NCI-H82 treated with DMSO at 0.1 percent for 48 hours (cell line): Measurements from ENCODE around the gene CREB3.

Experiments
- DNase-seq: peaks from one replicate; lab custom pipeline; 2025; ENCODE audit not compliant: unreplicated experiment; lab: John Stamatoyannopoulos, UW

CREB3 gene

GRCh38 chr9:35700942-35701341 lies 31.5 kb upstream of the CREB3 start:
- no peak for DNase-seq

DNA sequence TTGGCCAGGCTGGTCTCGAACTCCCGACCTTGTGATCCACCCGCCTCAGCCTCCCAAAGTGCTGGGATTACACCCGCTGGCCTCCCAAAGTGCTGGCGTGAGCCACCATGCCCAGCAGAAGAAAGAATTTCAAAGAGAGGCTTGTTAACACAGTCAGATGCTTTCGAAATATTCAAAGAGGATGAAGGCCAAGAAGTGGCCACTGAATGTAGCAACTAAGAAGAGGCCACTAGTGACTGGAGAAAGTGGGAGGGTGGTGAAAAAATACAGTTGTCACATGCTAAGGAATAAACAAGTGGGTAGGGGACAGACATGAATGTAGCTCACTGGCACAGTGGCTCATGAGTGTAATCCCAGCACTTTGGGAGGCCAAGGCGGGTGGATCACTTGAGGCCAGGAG lies 29.8 kb upstream of the CREB3 start:
- no peak for DNase-seq

- no peak for DNase-seq
Observed at GRCh38 chr9:35703906-35704672, 28.4 kb upstream of the CREB3 start.

DNA sequence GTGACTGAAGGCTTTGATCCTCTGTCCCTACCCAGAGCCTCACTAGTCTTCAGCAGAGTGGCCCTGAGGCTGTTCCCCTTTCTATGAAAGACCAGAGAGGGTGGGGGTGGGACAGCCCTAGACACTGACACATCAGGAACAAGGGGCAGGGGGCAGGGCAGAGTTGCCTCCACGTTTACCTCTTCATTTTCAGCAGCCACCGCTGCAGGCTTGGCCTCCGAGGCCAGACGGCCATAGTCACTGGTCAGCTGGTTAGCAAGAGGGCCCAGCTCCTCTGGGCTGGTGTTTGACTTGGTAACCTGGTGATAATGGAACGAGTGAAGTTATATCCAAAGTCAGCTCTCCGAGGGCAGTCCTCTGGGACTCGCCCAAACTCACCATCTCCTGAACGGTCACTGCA lies 27.1 kb upstream of the CREB3 start:
- DNase-seq, result no peak

GRCh38 chr9:35705836-35706430 lies 26.5 kb upstream of the CREB3 start:
- DNase-seq, result no peak

DNA sequence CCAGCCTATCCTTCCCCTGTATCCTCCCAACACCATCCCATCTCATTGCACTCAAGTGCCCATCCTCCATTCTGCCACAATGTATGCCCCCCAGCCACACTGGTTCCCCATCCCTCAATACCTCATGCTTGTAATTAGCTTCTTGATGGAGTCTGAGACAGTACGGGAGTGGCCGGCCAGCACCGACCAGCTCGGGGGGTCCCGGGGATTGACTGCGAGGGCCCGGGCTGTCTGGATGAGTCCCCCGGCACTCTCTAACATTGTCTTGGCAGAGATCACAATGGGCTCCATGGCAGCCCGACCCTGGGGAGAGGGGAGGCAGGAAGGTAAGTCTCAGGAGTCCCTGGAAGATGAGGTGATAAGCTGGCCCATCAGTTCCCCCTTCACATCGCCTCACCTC lies 25.5 kb upstream of the CREB3 start:
- DNase-seq, result no peak

DNA sequence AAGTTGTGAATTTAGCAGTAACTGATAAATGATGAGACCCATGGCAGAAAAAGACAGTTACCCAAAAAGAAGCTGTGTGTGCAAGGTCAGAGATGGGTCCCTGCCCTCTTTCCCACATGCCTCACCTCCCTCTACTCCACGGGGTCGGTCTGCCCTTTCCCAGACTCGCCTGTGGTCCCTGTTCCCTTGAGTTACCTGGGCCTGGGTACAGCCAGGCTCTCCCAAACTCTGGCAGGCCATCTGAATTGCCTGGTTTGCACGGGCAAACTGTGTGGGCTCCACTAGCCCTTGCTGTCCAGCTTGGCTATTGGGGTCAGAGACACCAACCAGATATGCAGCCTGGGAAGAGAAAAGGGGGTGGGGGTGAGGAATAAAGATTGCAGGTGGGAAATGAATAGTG lies 24.3 kb upstream of the CREB3 start:
- no peak for DNase-seq

DNA sequence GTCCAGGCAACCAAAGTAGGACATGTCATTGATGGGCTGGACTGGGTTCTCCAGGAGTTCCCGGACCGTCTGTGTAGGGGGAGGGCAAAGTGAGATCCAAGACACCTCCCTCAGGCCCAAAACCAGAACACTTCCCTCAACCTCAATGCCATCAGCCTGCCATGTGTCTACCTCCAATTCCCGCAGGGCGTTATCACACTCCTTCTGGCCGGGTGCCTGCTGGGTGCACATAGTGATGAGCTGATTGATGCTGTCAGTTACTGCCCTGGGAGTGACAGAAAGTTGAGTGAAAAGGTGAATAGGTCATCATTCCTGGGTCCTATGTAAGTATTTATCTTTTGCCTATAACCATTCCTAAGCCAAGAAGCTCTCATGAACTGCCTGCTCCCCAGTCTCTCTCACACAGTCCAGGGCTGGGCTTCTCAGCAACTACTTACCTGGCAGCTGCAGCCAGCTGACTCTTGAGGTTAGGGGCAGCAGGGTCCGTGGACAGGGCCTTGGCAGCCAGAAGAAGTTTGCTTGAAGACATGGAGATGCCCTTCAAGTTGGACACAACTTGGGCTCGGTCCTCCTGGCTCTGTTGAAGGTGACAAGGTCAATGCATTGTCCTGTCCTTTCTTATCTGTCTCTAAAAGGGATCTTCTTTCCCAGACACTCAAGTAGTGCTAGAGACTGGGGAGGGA lies 21.5 kb upstream of the CREB3 start:
- DNase-seq, result no peak

DNA sequence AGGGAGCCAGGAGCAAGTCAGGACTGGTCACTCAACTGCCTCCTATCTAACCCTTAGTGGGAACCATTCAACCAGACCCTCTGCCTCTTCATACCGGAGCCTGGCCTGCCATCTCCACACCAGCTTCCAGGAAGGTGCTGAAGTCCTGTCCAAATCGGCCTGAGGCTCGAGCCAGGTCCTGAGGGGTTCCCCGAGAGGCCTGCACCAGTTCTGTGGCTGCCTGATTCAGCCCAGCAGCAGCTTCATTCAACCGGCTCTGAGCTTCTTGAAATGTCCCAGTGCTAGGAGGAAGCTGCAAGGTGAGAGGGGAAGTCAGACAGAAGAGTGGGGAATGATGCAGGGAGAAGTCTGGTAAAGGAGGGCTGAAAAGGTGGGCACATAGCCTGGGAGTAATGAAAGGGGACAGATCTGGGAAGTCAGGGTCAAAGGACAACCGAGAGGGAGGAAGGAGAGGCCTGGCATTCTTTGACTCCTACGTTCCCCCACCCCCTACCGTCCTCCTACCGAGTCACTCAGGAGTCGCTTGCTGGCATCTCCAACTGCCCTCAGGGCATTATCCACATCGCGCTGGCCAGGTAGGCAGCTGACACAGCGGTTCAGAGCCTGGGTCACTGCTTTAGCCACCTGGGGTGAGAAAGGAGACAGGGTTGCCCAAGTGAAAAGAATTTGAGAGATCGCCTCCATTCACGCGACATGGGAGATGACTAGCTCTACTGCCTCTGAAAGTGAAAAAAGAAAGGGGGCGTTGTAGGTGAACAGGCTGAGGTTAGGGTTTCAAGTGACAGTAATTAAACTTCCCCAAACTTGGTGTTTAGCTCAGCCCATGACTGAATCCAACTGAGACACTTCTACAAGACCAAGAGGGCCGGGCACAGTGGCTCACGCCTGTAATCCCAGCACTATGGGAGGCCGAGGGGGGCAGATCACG lies 20.7 kb upstream of the CREB3 start:
- DNase-seq, result no peak

DNA sequence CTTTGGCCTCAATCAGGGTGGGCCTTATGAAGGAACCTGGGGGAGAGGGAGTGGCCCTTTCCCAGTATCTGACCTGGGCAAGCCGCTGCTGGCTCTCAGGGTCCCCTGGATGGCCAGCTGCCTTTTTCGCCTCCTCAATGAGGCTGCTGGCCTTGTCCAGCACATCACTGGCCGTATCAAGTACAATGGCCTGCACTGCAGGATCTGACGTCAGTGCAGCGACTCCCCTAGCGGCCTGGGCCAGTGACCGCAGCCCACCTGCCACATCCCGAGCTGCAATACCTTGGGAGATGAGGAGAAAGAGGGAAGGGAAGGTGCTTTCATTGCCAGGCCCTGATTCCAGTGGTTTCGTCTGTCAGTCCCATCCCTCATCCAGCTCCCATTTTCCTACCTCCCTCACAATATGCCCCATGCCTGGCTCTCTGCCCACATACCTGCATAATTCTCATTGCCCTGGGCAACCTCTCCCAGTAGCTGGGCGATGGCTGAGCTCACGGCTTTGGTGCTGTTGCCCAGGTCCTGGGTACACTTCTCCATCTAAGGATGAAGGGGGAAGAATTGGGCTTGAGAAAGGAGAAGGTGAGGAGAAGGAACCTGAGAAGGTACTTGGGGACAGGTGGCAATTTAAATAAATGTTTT lies 19.6 kb upstream of the CREB3 start:
- no peak for DNase-seq

- DNase-seq, result no peak
Observed at GRCh38 chr9:35713578-35713977, 18.9 kb upstream of the CREB3 start.

- DNase-seq, result no peak
Observed at GRCh38 chr9:35714123-35714522, 18.3 kb upstream of the CREB3 start.

- no peak for DNase-seq
Observed at GRCh38 chr9:35714579-35715252, 17.8 kb upstream of the CREB3 start.

DNA sequence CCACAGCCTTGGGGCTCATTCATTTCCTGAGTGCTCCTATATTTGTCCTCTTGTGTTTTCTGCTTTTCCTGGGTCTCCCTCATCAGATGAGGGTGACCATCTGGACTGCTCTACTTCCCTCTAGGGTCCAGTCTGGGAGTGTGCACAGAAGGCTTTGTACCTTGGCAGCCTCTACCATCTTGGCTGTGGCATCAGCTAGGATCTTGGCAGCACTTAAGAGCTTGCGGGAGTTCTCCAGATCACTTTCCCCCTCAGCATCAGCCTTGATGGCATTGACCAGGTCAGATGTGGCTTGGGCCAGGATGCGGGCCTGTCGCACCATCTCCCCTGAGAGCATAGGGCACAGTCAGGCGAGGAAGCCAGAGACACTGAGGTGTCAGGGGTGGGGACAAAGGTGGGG lies 16.2 kb upstream of the CREB3 start:
- DNase-seq, result no peak

GRCh38 chr9:35717132-35717870 lies 15.2 kb upstream of the CREB3 start:
- no peak for DNase-seq

GRCh38 chr9:35718721-35719511 lies 13.6 kb upstream of the CREB3 start:
- no peak for DNase-seq

DNA sequence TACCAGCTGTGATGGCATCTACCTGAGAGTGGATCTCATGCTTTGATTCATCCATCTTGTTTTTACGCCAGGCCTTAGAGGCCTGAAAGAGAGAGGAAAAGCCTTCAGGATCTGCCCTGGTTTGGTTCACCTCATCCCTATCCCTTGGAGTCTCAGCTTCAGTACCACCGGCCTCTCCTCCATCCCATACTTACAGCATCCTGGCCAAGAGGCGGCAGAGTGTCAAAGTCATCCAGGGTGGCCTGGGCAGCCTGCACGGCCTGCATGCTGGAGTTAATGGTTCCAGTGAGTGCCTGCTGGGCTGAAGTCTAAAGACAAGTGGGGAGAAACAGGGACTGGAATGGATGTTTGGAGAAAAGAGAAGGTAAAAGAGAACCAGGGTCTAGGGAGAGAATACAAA lies 12.9 kb upstream of the CREB3 start:
- no peak for DNase-seq

DNA sequence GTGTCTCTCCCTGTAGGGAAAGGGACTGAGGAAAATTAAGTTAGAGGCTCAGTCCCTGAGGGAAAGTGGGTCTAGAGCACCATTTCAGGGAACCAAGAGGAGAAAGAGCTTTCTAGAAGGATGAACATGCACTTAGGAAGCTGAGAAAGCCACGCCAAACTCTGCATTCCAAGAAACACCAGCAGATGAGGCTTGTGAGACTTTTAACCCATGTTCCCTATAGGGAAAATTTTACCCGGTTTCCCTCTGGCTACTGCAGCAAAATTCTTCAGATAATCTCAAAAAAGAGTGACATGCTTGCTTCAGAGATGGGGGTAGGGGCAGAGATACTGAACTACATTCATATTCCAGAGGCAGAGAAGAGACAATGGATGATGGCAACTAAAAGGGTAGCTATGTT lies 9.0 kb upstream of the CREB3 start:
- DNase-seq, result no peak

DNA sequence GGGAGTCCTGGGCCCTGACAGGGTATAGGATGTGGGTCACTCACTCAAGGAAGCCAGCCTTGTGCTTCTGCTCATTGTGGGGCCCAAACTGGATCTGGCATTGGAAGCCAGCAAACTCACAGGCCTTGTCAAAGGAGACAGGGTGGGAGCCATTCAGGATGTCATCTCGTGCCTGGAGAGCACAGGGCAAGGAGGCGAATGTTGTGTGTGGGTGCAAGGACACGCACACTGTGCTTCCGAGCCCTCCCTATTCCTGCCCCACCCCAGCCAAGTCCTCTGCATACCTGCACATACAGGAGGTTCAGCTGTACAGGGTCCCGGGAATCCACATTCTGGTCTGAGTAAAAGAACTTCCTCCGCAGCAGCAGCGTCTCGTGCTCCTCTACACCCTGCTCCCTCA lies 8.6 kb upstream of the CREB3 start:
- DNase-seq, result no peak
